Measurements from ENCODE around the gene LARP1.
A peak's percentile ranks its signal among the peaks of the same experiment; 100 is the strongest.

Gene LARP1

DNA sequence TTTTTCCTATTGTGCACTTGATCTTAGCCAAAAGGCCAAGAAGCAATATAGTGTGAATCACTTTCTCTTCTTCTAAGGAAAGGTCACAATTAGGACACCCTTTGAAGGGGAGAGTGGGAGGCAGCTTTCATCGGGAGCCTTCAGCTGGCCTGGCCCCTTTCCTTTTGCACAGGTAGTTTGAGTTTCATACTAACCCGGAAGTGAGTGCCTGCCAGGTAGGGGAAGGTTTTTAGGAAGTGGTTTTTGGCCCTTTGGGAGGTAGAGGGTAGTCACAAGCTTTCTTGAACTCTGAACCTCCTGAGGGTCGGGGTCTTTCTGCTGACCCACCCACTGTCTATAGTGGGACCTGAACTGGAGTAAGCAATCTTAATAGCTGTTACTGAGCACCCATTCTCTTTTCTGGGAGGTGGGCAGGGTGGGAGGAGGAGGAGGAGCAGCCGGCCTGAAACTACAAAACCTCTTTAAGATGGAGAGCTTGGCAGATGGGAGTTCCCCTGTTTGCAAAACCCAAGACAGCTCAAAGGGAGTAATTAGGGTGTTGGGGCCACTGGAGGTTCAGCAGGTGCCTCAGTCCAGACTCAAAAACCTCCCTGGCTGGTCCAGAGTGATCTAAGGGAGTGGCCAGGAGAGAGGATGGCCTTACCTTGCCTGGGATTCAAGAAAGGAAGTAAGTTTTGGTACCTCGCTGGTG lies 6.0 kb downstream of the LARP1 start:
- no peak for ATAC-seq
- no peak for TF ChIP-seq ZNF8 (CRISPR knock-in tag; IDR thresholded peaks at IDR 0.05)
- no peak for TF ChIP-seq ZNF70 (CRISPR knock-in tag; IDR thresholded peaks at IDR 0.05)
- no peak for TF ChIP-seq GLIS3 (CRISPR knock-in tag; IDR thresholded peaks at IDR 0.05)
- no peak for TF ChIP-seq ZFP30 (CRISPR knock-in tag; IDR thresholded peaks at IDR 0.05)
- no peak for TF ChIP-seq SNAI2 (CRISPR knock-in tag; IDR thresholded peaks at IDR 0.05)
- TF ChIP-seq, protein P1, sequence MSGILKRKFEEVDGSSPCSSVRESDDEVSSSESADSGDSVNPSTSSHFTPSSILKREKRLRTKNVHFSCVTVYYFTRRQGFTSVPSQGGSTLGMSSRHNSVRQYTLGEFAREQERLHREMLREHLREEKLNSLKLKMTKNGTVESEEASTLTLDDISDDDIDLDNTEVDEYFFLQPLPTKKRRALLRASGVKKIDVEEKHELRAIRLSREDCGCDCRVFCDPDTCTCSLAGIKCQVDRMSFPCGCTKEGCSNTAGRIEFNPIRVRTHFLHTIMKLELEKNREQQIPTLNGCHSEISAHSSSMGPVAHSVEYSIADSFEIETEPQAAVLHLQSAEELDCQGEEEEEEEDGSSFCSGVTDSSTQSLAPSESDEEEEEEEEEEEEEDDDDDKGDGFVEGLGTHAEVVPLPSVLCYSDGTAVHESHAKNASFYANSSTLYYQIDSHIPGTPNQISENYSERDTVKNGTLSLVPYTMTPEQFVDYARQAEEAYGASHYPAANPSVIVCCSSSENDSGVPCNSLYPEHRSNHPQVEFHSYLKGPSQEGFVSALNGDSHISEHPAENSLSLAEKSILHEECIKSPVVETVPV (CRISPR knock-in tag; IDR thresholded peaks at IDR 0.05), result no peak
- no peak for TF ChIP-seq CSDC2 (CRISPR knock-in tag; IDR thresholded peaks at IDR 0.05)
- no peak for TF ChIP-seq ISL1 (CRISPR knock-in tag; IDR thresholded peaks at IDR 0.05)
- TF ChIP-seq, protein P2, sequence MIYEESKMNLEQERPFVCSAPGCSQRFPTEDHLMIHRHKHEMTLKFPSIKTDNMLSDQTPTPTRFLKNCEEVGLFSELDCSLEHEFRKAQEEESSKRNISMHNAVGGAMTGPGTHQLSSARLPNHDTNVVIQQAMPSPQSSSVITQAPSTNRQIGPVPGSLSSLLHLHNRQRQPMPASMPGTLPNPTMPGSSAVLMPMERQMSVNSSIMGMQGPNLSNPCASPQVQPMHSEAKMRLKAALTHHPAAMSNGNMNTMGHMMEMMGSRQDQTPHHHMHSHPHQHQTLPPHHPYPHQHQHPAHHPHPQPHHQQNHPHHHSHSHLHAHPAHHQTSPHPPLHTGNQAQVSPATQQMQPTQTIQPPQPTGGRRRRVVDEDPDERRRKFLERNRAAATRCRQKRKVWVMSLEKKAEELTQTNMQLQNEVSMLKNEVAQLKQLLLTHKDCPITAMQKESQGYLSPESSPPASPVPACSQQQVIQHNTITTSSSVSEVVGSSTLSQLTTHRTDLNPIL (CRISPR knock-in tag; IDR thresholded peaks at IDR 0.05; ENCODE audit: low read depth), result no peak
- TF ChIP-seq ZNF565 (CRISPR knock-in tag; conservative IDR thresholded peaks at IDR 0.05; ENCODE audit: low read depth), result no peak
- TF ChIP-seq ZFP3 (CRISPR knock-in tag; IDR thresholded peaks at IDR 0.05), result no peak
- TF ChIP-seq ZC3H10 (CRISPR knock-in tag; IDR thresholded peaks at IDR 0.05), result no peak
- no peak for TF ChIP-seq RARB (CRISPR knock-in tag; IDR thresholded peaks at IDR 0.05)
- TF ChIP-seq, protein P3, sequence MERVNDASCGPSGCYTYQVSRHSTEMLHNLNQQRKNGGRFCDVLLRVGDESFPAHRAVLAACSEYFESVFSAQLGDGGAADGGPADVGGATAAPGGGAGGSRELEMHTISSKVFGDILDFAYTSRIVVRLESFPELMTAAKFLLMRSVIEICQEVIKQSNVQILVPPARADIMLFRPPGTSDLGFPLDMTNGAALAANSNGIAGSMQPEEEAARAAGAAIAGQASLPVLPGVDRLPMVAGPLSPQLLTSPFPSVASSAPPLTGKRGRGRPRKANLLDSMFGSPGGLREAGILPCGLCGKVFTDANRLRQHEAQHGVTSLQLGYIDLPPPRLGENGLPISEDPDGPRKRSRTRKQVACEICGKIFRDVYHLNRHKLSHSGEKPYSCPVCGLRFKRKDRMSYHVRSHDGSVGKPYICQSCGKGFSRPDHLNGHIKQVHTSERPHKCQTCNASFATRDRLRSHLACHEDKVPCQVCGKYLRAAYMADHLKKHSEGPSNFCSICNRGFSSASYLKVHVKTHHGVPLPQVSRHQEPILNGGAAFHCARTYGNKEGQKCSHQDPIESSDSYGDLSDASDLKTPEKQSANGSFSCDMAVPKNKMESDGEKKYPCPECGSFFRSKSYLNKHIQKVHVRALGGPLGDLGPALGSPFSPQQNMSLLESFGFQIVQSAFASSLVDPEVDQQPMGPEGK (CRISPR knock-in tag; IDR thresholded peaks at IDR 0.05; ENCODE audit: borderline replicate concordance), result no peak
- no peak for TF ChIP-seq TCF4 (CRISPR knock-in tag; IDR thresholded peaks at IDR 0.05; ENCODE audit: borderline replicate concordance)
- TF ChIP-seq PPARA (CRISPR knock-in tag; IDR thresholded peaks at IDR 0.05; ENCODE audit: borderline replicate concordance), result no peak
- no peak for TF ChIP-seq ESRRG (CRISPR knock-in tag; IDR thresholded peaks at IDR 0.05)
- no peak for TF ChIP-seq TOX (CRISPR knock-in tag; IDR thresholded peaks at IDR 0.05; ENCODE audit: borderline replicate concordance)

DNA sequence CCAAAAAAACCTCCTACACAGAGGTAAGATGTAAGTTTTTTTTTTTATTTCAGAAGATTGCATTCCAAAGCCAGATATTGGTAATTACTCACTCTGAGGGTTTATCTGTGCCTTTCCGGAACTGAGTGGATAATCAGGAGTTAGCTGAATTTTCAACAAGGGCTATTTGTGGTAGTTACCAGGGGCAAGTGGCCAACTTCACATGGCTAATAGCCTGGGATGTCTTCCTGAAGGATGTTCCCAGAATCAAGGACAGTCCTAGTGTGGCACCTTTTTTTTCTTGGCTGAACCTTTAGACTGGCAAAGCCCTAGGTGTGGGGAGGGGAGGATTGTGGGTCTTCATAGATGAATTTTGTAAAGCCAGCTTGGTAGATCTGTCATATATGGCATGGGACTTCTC lies 7.1 kb downstream of the LARP1 start:
- TF ChIP-seq, protein P1 (CRISPR knock-in tag; IDR thresholded peaks at IDR 0.05), result no peak
- TF ChIP-seq, protein P3 (CRISPR knock-in tag; IDR thresholded peaks at IDR 0.05; ENCODE audit: borderline replicate concordance), result no peak
- no peak for TF ChIP-seq TCF4 (CRISPR knock-in tag; IDR thresholded peaks at IDR 0.05; ENCODE audit: borderline replicate concordance)

DNA sequence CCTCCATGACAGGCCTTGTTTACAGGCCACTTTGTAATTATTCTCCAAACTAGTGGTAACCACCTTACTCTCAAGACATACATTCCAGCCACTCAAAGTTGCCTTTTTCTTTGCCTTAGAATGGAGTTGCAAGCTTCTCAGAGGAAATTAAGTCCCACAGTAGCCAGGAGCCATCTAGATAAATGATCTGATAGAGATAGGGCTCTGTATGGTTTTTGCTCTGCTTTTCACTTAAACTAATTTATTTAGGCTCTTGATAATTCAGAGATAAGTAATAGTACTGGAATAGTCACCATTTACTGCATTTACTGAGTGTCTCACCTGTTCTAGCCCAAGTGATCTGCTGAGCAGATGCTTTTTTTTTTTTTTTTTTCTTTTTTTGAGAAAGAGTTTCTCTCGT lies 7.5 kb downstream of the LARP1 start:
- ATAC-seq, result no peak

More for the DNA sequence above, 7.1 kb downstream of the LARP1 start:
- no peak for ATAC-seq

More for the DNA sequence above, 7.5 kb downstream of the LARP1 start:
- TF ChIP-seq, protein P4, sequence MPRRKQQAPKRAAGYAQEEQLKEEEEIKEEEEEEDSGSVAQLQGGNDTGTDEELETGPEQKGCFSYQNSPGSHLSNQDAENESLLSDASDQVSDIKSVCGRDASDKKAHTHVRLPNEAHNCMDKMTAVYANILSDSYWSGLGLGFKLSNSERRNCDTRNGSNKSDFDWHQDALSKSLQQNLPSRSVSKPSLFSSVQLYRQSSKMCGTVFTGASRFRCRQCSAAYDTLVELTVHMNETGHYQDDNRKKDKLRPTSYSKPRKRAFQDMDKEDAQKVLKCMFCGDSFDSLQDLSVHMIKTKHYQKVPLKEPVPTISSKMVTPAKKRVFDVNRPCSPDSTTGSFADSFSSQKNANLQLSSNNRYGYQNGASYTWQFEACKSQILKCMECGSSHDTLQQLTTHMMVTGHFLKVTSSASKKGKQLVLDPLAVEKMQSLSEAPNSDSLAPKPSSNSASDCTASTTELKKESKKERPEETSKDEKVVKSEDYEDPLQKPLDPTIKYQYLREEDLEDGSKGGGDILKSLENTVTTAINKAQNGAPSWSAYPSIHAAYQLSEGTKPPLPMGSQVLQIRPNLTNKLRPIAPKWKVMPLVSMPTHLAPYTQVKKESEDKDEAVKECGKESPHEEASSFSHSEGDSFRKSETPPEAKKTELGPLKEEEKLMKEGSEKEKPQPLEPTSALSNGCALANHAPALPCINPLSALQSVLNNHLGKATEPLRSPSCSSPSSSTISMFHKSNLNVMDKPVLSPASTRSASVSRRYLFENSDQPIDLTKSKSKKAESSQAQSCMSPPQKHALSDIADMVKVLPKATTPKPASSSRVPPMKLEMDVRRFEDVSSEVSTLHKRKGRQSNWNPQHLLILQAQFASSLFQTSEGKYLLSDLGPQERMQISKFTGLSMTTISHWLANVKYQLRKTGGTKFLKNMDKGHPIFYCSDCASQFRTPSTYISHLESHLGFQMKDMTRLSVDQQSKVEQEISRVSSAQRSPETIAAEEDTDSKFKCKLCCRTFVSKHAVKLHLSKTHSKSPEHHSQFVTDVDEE (CRISPR knock-in tag; IDR thresholded peaks at IDR 0.05), result 0 out of 2 replicates have a peak, but pooled peaks have one; percentile 47
- peak; percentile 33; the same call in 1 of the 2 replicates for TF ChIP-seq TCF4 (CRISPR knock-in tag; IDR thresholded peaks at IDR 0.05; ENCODE audit: borderline replicate concordance)
- TF ChIP-seq ISL1 (CRISPR knock-in tag; IDR thresholded peaks at IDR 0.05), result 0 out of 2 replicates have a peak, but pooled peaks have one; percentile 8
- TF ChIP-seq ZC3H10 (CRISPR knock-in tag; IDR thresholded peaks at IDR 0.05), result no peak
